Brain pericyte (primary cell): ENCODE measurements around the gene SORBS1.

ENCODE experiments used
- DNase-seq: peaks from one replicate; pipeline ENCODE4 v3.0.0-alpha.2; 2012; ENCODE audit warnings: low read depth, low spot score

The SORBS1 gene

GRCh38 chr10:95295031-95295755 lies 266.0 kb downstream of the SORBS1 start:
- no peak for DNase-seq

DNA sequence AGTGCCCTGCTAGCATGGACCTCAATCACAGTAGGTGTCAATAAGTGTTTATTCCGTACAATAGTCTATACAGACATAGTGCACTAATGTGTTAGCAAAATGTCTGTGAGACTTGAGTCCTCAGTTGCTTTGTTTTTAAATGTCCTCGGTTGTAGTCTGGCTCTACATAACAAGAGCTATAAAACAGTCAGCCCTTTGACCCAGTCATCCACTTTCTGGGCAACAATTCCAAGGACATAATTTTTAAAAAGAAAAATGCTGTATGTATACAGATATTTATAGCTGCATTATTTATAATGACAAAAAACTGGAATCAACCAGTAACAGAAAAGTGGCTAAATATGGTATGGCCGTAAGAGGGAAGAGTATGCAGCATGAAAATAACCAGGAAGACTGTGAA lies 267.5 kb downstream of the SORBS1 start:
- DNase-seq, result no peak

DNA sequence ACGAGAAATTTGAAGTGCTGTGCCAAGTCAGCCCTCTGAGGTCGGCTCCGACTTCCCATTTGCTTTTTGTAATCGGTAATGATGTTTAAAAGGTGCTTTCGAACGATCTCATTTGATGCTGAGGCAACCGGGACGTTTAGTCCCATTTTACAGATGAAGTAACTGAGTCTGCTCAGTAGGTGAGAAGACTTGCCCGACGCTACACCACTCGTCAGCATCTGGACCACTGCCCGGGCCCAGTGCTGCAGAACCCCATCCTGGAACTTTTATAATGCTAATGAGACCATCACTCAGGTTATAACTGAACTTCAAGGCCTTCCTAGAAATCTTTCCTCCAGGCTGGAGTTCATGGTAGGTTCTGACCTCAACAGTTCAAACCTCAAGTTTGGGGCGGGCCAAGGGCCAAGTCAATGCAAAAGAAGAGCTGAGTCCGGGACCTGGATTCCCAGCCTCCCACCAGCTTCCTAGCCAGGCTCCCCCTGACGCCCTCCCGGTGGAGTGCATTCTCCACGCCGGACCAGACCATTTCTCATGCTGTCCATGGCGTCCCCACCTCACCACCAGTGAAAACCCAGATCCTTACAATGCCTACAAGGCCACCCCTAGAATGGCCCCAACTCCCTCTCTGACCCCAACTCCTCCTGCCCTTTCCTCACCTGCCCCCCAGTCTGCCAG lies 269.7 kb downstream of the SORBS1 start:
- DNase-seq, result no peak

DNA sequence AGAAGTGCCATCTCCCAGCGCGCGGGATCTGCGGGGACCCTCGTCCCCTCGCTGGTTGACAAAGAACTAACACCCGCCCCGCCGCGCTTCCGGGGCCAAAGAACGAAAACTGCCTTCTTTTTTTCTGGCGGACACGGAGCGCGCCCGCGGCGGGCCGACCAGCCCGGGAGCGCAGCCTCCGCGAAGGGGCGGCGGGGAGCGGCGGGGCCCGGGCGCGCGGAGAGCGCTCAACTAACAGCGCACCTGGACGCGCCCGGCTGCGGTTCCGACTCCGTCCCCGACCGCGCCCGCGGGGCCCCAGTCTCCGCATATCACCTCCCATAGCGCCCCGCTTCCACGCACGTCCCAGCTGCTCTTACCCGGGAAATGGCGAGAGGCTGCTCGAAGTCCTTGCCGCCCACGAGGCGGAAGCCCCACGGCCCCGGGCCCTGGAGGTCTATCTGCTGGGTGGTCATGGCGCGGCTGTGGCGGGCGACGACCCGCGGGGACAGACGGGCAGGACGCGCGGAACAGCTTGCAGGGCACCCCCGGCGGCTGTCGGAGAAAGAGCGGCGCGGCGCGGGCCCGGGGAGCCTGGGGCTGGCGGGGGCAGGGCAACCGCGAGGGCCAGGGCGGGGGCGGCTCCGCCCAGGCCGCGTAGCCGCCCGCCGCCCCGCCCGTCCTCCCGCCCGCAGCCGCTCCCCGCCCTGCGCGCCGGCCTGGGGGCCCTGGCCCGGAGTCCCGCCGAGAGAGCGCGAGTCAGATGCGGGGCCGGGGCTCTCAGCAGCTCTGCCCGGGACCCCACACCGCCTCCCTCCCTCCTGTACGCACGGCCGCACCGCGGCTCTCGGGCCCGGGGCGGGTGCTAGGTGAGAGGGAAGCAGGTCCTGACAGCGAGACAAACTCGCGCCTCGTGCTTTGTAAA lies 270.5 kb downstream of the SORBS1 start, which contains the start of gene PDLIM1:
Gene PDLIM1 (minus strand): TSS at position 543 of the 904 bp plus-strand sequence. CDS start 88 bp downstream, at position 455.
- no peak for DNase-seq

DNA sequence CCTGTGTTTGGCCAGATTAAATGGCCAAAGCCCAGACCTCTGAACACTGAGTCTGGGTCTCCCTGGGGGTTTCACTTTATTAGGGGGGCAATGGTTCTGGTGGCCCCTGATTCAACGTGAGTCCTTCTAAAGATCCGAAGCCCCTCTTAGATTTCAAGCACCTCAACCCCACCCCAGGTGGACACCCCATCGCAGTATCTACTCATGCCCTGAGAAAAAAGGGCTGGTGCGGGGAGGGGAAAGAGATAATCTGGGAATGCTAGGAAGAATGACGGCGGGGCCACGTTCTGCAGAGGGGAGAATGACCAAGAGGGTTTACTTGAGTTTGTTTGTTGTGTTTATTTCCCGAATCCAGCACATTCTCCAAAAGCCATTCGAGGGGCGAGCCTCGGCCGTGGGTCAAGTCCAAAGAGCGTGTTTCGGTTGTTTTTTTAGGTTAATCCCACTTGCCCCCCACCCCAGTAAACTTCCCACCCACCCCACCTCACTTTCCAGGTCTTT lies 271.2 kb downstream of the SORBS1 start:
- no peak for DNase-seq

DNA sequence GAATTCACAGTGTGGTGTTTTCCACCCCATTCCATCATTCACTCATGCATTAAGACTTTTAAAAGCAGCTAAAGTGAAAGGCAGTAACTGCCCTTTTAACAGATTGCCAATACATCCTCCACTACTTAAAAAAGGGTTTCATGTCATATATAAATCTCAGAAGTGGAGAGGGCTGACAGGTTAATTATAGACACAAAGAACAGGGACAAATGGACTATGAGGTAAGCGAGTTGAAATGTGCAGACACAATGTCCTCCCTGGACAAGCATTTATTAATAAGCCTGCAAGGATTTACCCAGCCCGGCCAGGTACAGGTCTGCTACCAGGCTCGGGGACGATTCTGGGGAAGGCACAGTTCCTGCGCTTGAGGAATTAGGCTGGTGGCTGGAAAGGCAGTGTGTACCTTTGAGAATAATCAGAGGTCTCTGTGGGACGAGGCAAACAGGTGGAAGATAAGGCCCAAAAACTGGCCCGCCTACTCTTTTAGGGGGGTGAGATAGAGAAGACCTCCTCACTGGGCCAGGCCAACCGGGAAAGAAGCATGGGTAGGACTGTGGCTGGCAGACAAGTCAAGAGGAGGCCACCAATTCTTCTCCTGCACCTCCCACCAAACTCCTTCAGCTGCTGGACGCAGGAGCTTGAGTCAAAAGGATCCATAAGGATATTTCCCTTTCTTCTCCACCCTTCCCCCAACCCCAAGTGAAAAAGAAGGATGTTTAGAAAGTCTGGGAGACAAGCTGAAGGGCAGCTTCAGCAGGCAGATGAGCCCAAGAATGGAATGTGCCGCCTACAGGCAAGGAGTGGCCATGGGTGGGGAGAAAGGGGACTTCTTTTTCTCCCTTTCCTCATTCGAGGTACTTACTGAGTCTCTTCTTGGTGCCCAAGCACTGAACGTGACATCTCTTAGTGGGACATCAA lies 271.9 kb downstream of the SORBS1 start:
- no peak for DNase-seq

GRCh38 chr10:95288303-95288702 lies 272.9 kb downstream of the SORBS1 start:
- DNase-seq, result no peak

DNA sequence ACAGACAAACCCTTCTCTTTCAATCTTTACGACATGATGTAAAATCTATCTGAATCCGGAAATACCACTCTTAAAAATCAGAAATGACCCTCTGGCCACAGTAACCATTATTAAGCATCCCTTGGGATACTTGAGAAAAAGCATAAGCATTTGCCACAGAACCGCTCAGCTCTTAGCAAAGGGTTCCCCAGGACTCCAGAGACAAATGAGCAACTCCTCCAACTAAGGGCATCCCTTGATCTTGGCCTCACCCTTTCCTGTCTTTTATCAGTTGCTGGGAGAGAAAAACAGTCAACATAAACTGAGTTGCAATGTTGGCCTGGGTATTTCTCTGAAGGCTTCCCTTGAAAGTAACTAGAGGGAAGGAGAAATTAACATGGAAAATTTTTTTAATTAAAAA lies 273.9 kb downstream of the SORBS1 start:
- DNase-seq, result no peak

DNA sequence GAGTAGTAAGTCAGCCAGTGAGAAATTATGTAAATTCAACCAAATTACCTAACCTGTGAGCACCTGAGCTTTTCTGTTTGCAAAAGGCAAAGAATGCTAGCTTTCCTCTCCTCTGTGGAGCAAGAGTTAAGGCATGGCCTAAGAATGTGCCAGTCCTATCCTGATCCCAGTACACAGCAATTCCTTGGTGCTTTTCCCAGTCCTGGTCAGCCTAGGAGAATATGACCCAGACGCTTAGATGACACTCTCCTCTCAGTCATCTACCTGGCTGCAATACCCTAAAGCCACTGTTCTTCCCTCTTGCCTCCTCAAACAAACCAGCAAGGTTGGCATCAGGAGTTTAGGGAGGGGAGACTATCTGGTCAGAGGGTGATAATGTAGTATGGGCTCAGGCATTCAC lies 274.5 kb downstream of the SORBS1 start:
- DNase-seq, result no peak

- DNase-seq, result no peak
Measured at GRCh38 chr10:95285556-95285955, 275.6 kb downstream of the SORBS1 start.

DNA sequence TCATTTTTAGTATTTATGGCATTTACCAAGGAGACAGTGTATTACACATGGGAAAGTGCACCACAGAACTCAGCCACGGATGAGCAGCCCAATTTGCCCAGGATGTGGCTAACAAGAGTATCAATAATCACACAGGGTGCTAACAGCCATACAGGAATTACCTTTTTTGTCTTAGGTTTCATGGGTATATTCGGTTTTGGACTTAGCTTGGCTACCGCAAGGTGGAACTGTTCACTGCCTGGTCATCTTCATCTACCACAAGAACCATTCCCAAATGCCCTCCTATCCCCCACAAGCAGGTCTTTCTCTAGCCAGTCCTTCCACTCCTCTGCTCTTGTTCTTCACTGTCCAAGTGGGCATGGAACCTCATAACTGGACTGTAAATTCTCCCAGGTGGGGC lies 276.4 kb downstream of the SORBS1 start:
- DNase-seq, result no peak

GRCh38 chr10:95282107-95282506 lies 279.1 kb downstream of the SORBS1 start:
- DNase-seq, result no peak

DNA sequence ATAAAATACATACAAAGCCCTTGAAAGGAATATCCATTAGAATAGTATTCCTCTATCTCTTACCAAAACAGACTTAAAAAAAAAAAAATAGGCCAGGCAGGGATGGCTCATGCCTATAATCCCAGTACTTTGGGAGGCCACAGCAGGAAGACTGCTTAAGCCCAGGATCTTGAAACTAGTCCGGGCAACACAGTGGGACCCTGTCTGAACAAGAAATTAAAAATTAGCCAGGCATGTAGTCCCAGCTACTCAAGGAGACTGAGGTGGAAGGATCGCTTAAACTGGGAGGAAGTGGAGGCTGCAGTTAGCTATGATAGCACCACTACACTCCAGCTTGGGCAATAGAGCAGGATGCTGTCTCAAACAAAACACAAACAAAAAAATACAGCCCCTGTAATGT lies 280.0 kb downstream of the SORBS1 start:
- DNase-seq, result no peak

DNA sequence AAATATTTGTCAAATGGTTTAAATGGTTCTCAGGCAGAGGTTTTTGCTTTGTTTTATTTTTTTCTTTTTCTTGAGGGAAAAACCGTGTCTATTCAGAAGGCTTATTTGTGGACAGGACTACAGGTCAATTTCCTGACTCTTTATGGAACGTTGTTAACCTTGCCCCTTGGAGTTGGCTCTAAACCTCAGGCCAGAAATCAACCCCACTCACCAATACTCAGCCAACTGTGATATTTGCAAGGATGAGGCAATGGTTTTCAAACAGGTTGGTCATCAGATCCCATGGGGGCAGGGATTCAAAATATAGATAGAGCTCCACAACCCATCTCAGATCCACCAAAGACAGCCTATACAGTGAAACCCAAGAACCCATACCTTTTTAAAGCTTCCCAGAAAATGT lies 280.5 kb downstream of the SORBS1 start:
- DNase-seq, result no peak

GRCh38 chr10:95279042-95279820 lies 281.9 kb downstream of the SORBS1 start:
- no peak for DNase-seq

GRCh38 chr10:95278061-95278988 lies 282.8 kb downstream of the SORBS1 start:
- peak; percentile 76 for DNase-seq

GRCh38 chr10:95277614-95278013 lies 283.6 kb downstream of the SORBS1 start:
- DNase-seq, result no peak

DNA sequence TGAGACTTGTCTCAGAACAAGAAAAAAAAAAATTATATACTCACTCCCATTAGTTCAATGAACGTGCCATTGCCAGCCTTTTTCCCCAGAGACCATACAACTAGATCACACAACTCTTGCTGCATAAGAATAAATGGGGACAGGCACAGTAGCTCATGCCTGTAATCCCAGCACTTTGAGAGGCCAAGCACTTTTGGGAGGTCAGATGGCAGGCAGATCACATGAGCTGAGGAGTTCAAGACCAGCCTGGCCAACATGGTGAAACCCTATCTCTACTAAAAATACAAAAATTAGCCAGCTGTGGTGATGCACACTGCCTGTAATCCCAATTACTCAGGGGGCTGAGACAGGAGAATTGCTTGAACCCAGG lies 284.0 kb downstream of the SORBS1 start:
- no peak for DNase-seq
